Keratinocyte (primary cell): ENCODE measurements around the gene TOX2. TPM values are rescaled to one million over a fixed set of nuclear protein-coding genes. Genes with fewer than 3 reads are reported as not detected.

ENCODE experiments used
- DNase-seq: peaks from one replicate; pipeline ENCODE4 v3.0.0-alpha.2; 2011; ENCODE audit warnings: low read depth, missing footprints, low spot score
- FAIRE-seq: peaks from 2 replicates; lab custom pipeline; 2011; peaks lifted over from hg19 to GRCh38; lab: Jason Lieb, UNC
- H2AFZ ChIP-seq: 2 replicates; pipeline ENCODE4 v1.6.0; 2012; ENCODE audit warnings: low read length, control low read depth, inconsistent platforms; ENCODE audit not compliant: control insufficient read depth
- H3K27ac ChIP-seq: 2 replicates; pipeline ENCODE4 v1.5.1; 2011; ENCODE audit warnings: low read length; ENCODE audit not compliant: control insufficient read depth, insufficient read depth
- H3K27me3 ChIP-seq: 3 replicates; pipeline ENCODE4 v1.6.0; 2011; ENCODE audit warnings: low read length; ENCODE audit not compliant: control insufficient read depth, insufficient read depth; ENCODE audit errors: extremely low read depth
- H3K36me3 ChIP-seq, 2 experiments: 2 replicates in 1 of 2; 3 replicates in 1 of 2; pipeline ENCODE4 v1.5.1; 2011; ENCODE audit warnings: low read length in 2 of 2, mild to moderate bottlenecking in 1 of 2; ENCODE audit not compliant: control insufficient read depth in 2 of 2, insufficient read depth in 2 of 2; ENCODE audit errors: extremely low read depth in 1 of 2
- H3K4me1 ChIP-seq: 3 replicates; pipeline ENCODE4 v1.5.1; 2011; ENCODE audit warnings: low read length; ENCODE audit not compliant: control insufficient read depth, insufficient read depth; ENCODE audit errors: extremely low read depth
- H3K4me2 ChIP-seq: 3 replicates; pipeline ENCODE4 v1.6.0; 2011; ENCODE audit warnings: low read depth, low read length; ENCODE audit not compliant: control insufficient read depth, insufficient read depth; ENCODE audit errors: extremely low read depth
- H3K4me3 ChIP-seq, 3 experiments: fragments of 200-600 bp in 1 of 3; sonication (generic) in 1 of 3; 2 replicates in 2 of 3; 3 replicates in 1 of 3; pipeline ENCODE4 v1.5.1; 2011 to 2016; ENCODE audit warnings: low read length in 3 of 3, mild to moderate bottlenecking in 3 of 3, control low read depth in 2 of 3, inconsistent platforms in 1 of 3, low read depth in 1 of 3, mixed read lengths in 1 of 3, mixed run types in 1 of 3, moderate library complexity in 1 of 3; ENCODE audit not compliant: control insufficient read depth in 2 of 3, insufficient read depth in 2 of 3; ENCODE audit errors: extremely low read depth in 1 of 3
- H3K79me2 ChIP-seq: 2 replicates; pipeline ENCODE4 v1.6.0; 2012; ENCODE audit warnings: low read length; ENCODE audit not compliant: control insufficient read depth, insufficient read depth
- H3K9ac ChIP-seq: 3 replicates; pipeline ENCODE4 v1.6.0; 2011; ENCODE audit warnings: low read length; ENCODE audit not compliant: control insufficient read depth, insufficient read depth; ENCODE audit errors: extremely low read depth
- H3K9me1 ChIP-seq: 3 replicates; pipeline ENCODE4 v1.6.0; 2011; ENCODE audit warnings: low read length; ENCODE audit not compliant: control insufficient read depth, insufficient read depth; ENCODE audit errors: extremely low read depth
- H3K9me3 ChIP-seq: 2 replicates; pipeline ENCODE4 v1.5.1; 2012; ENCODE audit warnings: low read depth, low read length; ENCODE audit not compliant: control insufficient read depth
- H4K20me1 ChIP-seq: 3 replicates; pipeline ENCODE4 v1.6.0; 2011; ENCODE audit warnings: low read length; ENCODE audit not compliant: control insufficient read depth, insufficient read depth; ENCODE audit errors: extremely low read depth
- CTCF ChIP-seq, 3 experiments: IDR thresholded peaks in 1 of 3; conservative IDR thresholded peaks in 1 of 3; optimal IDR thresholded peaks in 1 of 3; 2 replicates in 2 of 3; 3 replicates in 1 of 3; pipeline versions ENCODE3 to v1.5.1; 2011; ENCODE audit warnings: low read length in 3 of 3, mild to moderate bottlenecking in 3 of 3, moderate library complexity in 2 of 3, control low read depth in 1 of 3, inconsistent platforms in 1 of 3; ENCODE audit not compliant: insufficient read depth in 2 of 3; ENCODE audit errors: extremely low read depth in 1 of 3
- EZH2 ChIP-seq: IDR thresholded peaks from one replicate; pipeline ENCODE4 v1.6.1; 2012; ENCODE audit warnings: inconsistent platforms, mild to moderate bottlenecking, low read length, moderate library complexity
- dilution Hi-C: fragments of 300-500 bp; cut with MboI; formaldehyde crosslinking; loops from one replicate; pipeline ENCODE4 v1.7.0; 2020; ENCODE audit warnings: low sequenced_read_pairs; ENCODE audit not compliant: extremely low pct_ligation_motif_present
- polyA plus RNA-seq, 5 experiments: library from polyadenylated mRNA; depleted of rRNA in 3 of 5; stranded (reverse) in 3 of 5; stranded (forward) in 1 of 5; unstranded in 1 of 5; fragments of >200 nt; gene quantifications; 1 replicate in 1 of 5; 2 replicates in 3 of 5; 3 replicates in 1 of 5; pipeline versions ENCODE4 v1.2.1 to v1.2.3, GENCODE V29; 2011 to 2012; ENCODE audit warnings: missing spikeins in 2 of 5, low read depth in 1 of 5, low replicate concordance in 1 of 5

The TOX2 gene
- polyA plus RNA-seq, 1 donor (not counting 4 experiments of a cell fraction or from before 2014, with no cell fraction given), result 0.20 TPM

GRCh38 chr20:43991982-43992381 is 77.3 kb downstream of the TOX2 start:
- FAIRE-seq, result no peak
- dilution Hi-C loops, result no loop called here

GRCh38 chr20:43992885-43993284 is 78.2 kb downstream of the TOX2 start:
- Histone ChIP-seq H2AFZ (no peak overlapping the region), H3K4me3 (no peak overlapping the region), H3K27ac (no peak overlapping the region), H4K20me1 (no peaks in the 10 kb centered on the region), H3K4me2 (no peak overlapping the region), H3K4me1 (no peaks in the 10 kb centered on the region), H3K9me1 (no peaks in the 10 kb centered on the region), H3K9ac (no peak overlapping the region), H3K9me3 (no peaks in the 10 kb centered on the region), H3K27me3 (peaks cover 2% of the 10 kb centered on the region), H3K36me3 (no peaks in the 10 kb centered on the region), H3K79me2 (no peaks in the 10 kb centered on the region)
- TF ChIP-seq CTCF (optimal IDR thresholded peaks at IDR 0.05 in 1 of 3, IDR thresholded peaks at IDR 0.05 in 1 of 3, conservative IDR thresholded peaks at IDR 0.05 in 1 of 3; ENCODE audit: extremely low read depth in 1 of 3, insufficient read depth in 2 of 3, low read length in 3 of 3), result no peak
- no peak for DNase-seq
- FAIRE-seq, result no peak
- dilution Hi-C loops, result no loop called here

More at GRCh38 chr20:43991982-43992381, 77.3 kb downstream of the TOX2 start:
- H4K20me1 ChIP-seq, result no peaks in the 10 kb centered on the region
- no peaks in the 10 kb centered on the region for H3K9me3 ChIP-seq
- no peak for DNase-seq
- H3K36me3 ChIP-seq, result no peaks in the 10 kb centered on the region
- no peaks in the 10 kb centered on the region for H3K79me2 ChIP-seq
- TF ChIP-seq EZH2 (no peak), CTCF (optimal IDR thresholded peaks at IDR 0.05 in 1 of 3, IDR thresholded peaks at IDR 0.05 in 1 of 3, conservative IDR thresholded peaks at IDR 0.05 in 1 of 3; ENCODE audit: extremely low read depth in 1 of 3, insufficient read depth in 2 of 3, low read length in 3 of 3) (no peak)
- H3K4me3 ChIP-seq, result no peak overlapping the region
- H3K4me2 ChIP-seq, result no peak overlapping the region
- no peak overlapping the region for H3K9ac ChIP-seq
- H3K4me1 ChIP-seq, result no peaks in the 10 kb centered on the region
- no peak overlapping the region for H2AFZ ChIP-seq
- H3K9me1 ChIP-seq, result no peaks in the 10 kb centered on the region
- no peak overlapping the region for H3K27ac ChIP-seq
- H3K27me3 ChIP-seq, result peaks cover 2% of the 10 kb centered on the region
